ENCODE results near the gene BEGAIN. TPM values are rescaled to one million over a fixed set of nuclear protein-coding genes. Genes with fewer than 3 reads are reported as not detected.

Gene BEGAIN
- total and polyA plus RNA-seq, 7 donors = 0.08 to 1.0 (median 0.48) TPM; not detected in 1

- H3K4me1 ChIP-seq = no peaks in the 10 kb centered on the region
- intact Hi-C loops (cut with DNase I) = no loop called here
- H3K4me3 ChIP-seq = no peak overlapping the region
- WGBS, 3 donors = 47 to 58% (median 53%) methylated on average over 11 of the region's 11 CpGs
- ATAC-seq (no peak), DNase-seq (no peak)
- no peak overlapping the region for H3K27ac ChIP-seq
- no peaks in the 10 kb centered on the region for H3K36me3 ChIP-seq (ENCODE audit: insufficient read depth in 1 of 2, low read depth in 1 of 2)
- H3K27me3 ChIP-seq (ENCODE audit: insufficient read depth in 3 of 3, low read length in 2 of 3) = peaks cover 0 to 39% (median 10%) of the 10 kb centered on the region in 3 donors
- H3K9me3 ChIP-seq = no peaks in the 10 kb centered on the region
- TF ChIP-seq CTCF (IDR thresholded peaks at IDR 0.05) = no peak
These were observed 29.6 kb downstream of the BEGAIN start for GRCh38 chr14:100557658-100558057.

DNA sequence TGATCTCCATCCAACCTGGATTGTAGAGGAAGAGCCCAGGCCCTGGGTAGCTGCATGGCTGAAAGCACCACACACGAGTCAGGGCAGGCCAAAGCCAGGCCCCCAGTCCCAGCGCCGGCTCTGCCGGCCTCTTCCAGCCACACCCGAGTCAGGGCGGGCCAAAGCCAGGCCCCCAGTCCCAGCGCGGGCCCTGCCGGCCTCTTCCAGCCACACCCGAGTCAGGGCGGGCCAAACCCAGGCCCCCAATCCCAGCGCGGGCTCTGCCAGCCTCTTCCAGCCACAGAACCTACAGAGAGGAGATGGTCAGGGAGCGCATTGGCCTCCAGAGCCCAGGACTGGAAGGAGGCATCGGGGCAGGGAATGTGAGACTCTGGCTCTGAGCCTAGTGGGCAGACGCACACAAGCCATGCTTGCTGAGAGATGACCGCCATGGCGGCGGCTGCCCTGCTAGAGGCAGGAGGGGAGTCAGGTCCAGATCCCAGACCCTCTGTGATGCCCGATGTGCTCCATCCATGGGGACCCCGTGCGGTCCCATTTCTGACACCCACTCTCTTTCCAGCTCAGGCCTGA lies 30.2 kb downstream of the BEGAIN start:
- no peak for ATAC-seq

DNA sequence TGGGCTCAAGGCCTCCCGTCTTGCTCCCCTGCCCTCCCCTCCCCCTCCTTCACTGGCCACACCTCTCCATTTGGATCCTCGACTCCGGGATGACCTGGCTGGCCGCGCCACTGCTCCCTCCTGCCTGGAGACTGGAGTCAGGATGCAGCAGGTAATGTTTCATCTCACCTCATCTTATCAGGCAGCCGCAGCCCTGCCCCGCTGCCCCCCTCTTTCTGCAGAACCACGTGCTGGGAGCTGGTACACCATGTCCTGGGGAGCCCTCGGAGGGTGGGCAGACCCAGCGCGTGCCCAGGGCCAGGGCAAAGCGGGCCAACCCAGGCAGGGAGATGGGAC lies 31.1 kb downstream of the BEGAIN start:
- no peaks in the 10 kb centered on the region for H3K4me1 ChIP-seq
- H3K36me3 ChIP-seq (ENCODE audit: insufficient read depth in 1 of 2, low read depth in 1 of 2) = no peaks in the 10 kb centered on the region
- H3K27me3 ChIP-seq (ENCODE audit: insufficient read depth in 3 of 3, low read length in 2 of 3) = peaks cover 0 to 36% (median 3%) of the 10 kb centered on the region in 3 donors
- no peak for TF ChIP-seq CTCF (IDR thresholded peaks at IDR 0.05)
- DNase-seq (no peak), ATAC-seq (no peak)
- H3K4me3 ChIP-seq = no peak overlapping the region
- intact Hi-C loops (cut with DNase I) = no loop called here
- H3K9me3 ChIP-seq = no peaks in the 10 kb centered on the region
- no peak overlapping the region for H3K27ac ChIP-seq
- 68 to 82% (median 81%) methylated on average over 12 of the region's 12 CpGs for WGBS, 3 donors

More for the DNA sequence above, 30.2 kb downstream of the BEGAIN start:
- Histone ChIP-seq H3K4me3 (no peak overlapping the region), H3K36me3 (ENCODE audit: insufficient read depth in 1 of 2, low read depth in 1 of 2) (no peaks in the 10 kb centered on the region), H3K4me1 (no peaks in the 10 kb centered on the region), H3K27me3 (ENCODE audit: insufficient read depth in 3 of 3, low read length in 2 of 3) (peaks cover 0 to 39% (median 8%) of the 10 kb centered on the region in 3 donors), H3K27ac (no peak overlapping the region), H3K9me3 (no peaks in the 10 kb centered on the region)
- intact Hi-C loops (cut with DNase I) = no loop called here
- TF ChIP-seq CTCF (IDR thresholded peaks at IDR 0.05) = no peak
- 49 to 53% (median 49%) methylated on average over 15 to 22 of the region's 22 CpGs for WGBS, 3 donors
- DNase-seq = no peak

DNA sequence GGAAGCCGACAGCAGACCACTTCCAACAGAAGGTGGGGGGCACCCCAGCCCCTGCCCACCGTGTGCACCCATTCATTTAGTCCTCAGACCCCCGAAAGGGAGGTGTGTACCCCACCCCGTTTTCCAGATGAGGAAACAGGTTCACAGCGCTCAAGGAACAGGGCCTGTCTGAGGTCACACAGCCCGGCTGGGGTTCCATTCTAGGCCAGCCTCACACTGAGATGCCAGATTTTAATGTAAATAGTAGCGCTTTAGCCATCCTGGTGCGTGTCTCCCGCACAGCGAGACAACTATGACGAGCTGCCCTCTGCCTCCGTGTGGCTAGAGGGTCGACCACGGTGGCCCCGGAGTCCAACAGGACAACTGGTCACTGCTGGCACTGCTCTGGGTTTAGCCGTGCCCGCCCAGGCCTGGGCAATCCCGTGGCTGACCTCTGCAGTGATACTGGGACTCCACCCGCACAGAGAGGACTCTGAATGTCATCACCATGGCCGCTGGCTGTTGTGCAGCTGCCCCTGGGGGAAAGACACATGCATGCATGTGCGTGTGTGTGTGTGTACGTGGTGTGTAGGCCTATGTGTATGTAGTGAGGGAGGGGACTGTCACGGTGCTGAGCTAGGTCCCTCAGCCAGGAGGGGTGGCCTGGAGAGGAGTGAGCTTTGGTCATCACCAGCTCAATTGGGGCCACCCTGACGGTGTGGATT lies 31.6 kb downstream of the BEGAIN start:
- H3K27me3 ChIP-seq (ENCODE audit: insufficient read depth in 3 of 3, low read length in 2 of 3) = peaks cover 0 to 30% (median 3%) of the 10 kb centered on the region in 3 donors
- no peaks in the 10 kb centered on the region for H3K4me1 ChIP-seq

More for the DNA sequence above, 31.6 kb downstream of the BEGAIN start:
- Histone ChIP-seq H3K4me3 (no peak overlapping the region), H3K27ac (no peak overlapping the region), H3K36me3 (ENCODE audit: insufficient read depth in 1 of 2, low read depth in 1 of 2) (no peaks in the 10 kb centered on the region), H3K9me3 (no peaks in the 10 kb centered on the region)
- intact Hi-C loops (cut with DNase I) = no loop called here
- DNase-seq (no peak), ATAC-seq (no peak)
- no peak for TF ChIP-seq CTCF (IDR thresholded peaks at IDR 0.05)
- WGBS, 3 donors = 73 to 76% (median 74%) methylated on average over 23 to 24 of the region's 24 CpGs

Measured in psoas muscle (tissue), 8 donors.